UCSD-AML1 (cell line): ENCODE data around the gene DOC2A.
"Not testable (repeated sequence)": the region's sequence is repeated elsewhere in the genome, so short reads cannot be mapped to it uniquely, and the experiment has no call there.

ENCODE experiments used
- DNase-seq: peaks from one replicate; lab custom pipeline; 2025; ENCODE audit not compliant: unreplicated experiment; lab: John Stamatoyannopoulos, UW

The DOC2A gene

GRCh38 chr16:30010844-30011713 is at the start of gene DOC2A:
DOC2A (minus strand) TSS chr16:30011027; CDS start chr16:30010222, 805 bp downstream.
- DNase-seq = no peak

- no peak for DNase-seq
These were observed 49.5 kb upstream of the DOC2A start for GRCh38 chr16:30060346-30060745.

- DNase-seq = peak; percentile 65
These were observed 44.2 kb upstream of the DOC2A start for GRCh38 chr16:30054959-30055553.

GRCh38 chr16:30054451-30054850 is 43.6 kb upstream of the DOC2A start:
- no peak for DNase-seq

DNA sequence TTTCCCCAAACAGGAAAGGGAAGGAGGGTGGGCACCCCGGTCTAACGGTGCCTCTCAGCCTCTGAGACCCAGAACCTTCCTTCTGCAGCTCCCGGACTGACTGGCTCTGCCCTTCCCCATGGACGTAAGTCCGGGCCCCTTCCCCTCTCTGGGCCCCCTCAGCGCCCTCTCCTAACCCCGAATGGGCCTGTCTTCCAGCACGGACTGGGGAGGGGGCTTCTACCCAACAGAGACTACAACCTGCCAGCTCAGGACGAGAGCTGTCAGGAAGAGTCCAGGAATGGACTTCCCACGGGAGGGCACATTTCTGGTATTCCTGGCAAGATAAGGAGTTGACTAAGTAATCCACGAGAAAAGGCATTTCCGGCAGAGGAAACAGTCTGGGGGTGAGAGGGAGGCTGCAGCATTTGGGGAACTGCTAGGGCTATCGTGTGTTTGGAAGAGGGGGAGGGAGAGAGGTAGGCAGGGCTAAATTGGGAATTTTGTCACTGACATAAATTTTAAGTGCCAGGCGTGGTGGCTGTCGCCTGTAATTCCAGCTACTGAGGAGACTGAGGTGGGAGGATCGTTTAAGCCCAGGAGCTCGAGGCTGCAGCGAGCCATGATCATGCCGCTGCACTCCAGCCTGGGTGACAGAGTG is 42.7 kb upstream of the DOC2A start:
- peak; percentile 41 for DNase-seq

- peak; percentile 86 for DNase-seq
These were observed 42.0 kb upstream of the DOC2A start for GRCh38 chr16:30052671-30053372.

DNA sequence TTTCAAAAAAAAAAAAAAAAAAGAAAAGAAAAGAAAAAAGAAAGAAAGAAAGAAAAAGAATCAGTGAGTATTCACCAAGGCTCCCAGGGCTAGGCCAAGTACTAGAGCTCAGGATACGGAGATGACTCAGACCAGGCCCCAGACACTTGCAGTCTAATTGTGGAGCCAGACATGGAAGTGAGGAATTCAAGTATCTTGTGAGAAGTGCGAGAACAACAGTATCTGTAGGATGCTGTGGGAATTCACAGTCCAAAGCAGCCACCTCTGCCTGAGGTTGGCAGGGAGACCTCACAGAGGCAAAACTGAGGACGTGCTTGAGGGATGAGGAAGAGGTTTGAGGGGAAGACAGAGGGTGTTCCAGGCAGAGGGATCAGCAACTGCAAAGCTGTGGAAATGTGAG is 40.7 kb upstream of the DOC2A start:
- DNase-seq = no peak

DNA sequence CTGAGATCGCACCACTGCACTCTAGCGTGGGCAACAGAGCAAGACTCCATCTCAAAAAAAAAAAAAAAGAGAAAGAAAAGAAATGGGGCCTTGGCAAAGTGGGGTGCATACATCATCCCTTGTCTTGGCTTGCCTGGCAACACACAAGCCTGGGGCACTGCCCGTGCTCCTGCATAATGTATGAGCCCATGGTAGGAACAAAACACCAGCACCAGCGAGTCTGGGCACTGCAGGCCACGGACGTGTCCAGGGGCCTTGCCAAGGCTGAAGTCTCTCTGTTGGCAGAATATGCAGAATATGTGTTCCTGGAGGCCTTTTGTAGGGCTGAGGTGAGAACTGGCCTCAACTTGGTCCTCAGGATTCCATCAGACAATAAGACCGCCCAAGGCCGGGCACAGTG is 39.0 kb upstream of the DOC2A start:
- no peak for DNase-seq

DNA sequence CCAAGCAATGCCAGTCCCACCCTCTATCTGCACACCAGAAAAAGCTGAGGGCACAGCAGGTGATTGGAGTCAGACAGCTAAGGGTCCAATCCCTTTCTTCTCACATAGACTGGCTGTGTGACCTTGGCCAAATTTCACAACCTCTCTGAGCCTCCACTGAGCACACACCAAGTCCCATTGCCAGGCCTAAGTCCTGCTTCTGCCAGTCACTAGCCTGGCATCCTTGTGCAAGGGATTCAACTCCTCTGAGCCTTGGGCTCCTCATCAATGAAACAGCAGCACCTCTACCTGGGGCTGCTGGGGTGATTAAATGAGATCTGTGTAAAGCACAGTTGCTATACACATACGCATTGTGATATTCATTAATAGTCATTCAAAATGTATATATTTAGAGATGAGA is 35.8 kb upstream of the DOC2A start:
- no peak for DNase-seq

- DNase-seq = no peak
These were observed 35.4 kb upstream of the DOC2A start for GRCh38 chr16:30046178-30046577.

GRCh38 chr16:30041841-30042240 is 31.0 kb upstream of the DOC2A start:
- DNase-seq = no peak

GRCh38 chr16:30040690-30041089 is 29.9 kb upstream of the DOC2A start:
- not testable (repeated sequence) for DNase-seq

GRCh38 chr16:30040221-30040620 is 29.4 kb upstream of the DOC2A start:
- DNase-seq = no peak

DNA sequence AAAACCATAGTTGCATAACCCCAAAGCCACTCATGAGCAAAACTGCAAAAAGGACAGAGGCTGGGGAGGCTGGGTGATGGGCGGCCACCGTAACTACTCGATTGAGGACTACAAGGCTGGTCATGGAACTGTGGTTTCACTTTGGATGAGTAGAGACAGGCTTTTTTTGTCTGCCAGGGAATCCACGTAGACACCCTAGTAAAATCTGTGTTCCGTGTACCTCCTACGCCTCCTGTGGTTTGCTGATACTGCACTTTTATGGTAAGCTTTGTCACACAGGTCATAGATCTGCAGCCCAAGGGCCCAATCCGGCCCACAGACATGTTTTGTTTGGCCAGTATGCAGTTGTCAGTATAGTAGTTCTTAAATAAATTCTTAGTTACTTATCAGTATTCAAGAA is 22.4 kb upstream of the DOC2A start:
- no peak for DNase-seq

DNA sequence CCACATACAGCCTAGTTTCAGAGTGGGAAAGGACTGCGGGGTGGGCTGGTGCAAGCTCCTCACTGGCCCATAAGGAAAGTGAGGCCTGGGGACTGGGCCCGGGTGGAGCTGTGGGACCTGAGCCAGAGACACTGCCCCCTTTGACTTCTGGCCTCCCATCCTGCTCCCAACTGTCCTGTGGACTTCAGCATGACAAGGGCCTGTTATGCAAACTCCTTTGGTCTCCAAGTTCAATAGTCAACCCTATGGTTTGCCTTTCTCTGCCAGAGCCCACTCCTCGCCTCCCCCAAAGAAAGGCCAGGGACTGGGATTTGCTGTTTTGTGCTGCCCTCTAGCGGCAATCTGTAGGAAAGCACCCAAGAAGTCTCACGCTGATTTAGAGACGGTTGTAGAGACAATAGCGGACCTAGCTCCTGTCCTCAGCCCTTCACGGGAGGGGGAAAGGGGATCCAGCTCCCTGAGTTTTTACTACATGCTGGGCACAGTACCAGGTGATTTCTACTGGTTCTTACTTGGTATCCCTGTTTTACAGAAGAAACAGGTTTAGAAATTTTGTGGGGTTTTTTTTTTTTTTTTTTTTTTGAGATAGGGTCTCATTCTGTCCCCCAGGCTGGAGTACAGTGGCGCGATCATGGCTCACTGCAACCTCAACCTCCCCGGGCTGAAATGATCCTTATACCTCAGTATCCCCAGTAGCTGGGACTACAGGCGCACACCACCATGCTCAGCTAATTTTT is 21.4 kb upstream of the DOC2A start:
- peak; percentile 54 for DNase-seq

DNA sequence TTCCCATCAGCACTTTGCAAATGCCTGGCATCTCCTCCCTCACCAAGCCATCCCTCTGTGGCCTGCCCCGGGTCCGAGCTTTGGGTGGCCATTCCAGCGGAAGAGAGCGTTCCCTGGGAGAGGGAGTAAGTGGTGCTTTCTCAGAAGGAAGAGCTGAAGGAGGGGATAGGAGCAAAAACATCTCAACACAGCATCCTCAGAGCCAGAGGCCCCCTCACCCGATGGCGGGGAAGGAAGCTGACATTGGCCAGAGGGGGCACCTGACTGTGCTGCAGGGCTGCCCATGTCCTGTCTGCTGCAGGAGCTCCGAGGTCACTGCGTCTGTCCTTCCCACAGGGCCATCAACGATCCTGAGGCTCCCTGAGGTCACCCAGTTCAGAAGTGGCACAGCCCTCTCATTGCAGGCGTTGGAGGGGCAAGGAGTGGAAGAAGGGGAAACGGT is 20.7 kb upstream of the DOC2A start:
- no peak for DNase-seq

- no peak for DNase-seq
These were observed 20.1 kb upstream of the DOC2A start, which contains the start of gene TLCD3B for GRCh38 chr16:30030841-30031413. TLCD3B (minus strand) TSS chr16:30031271; CDS start chr16:30030527, 744 bp downstream.

DNA sequence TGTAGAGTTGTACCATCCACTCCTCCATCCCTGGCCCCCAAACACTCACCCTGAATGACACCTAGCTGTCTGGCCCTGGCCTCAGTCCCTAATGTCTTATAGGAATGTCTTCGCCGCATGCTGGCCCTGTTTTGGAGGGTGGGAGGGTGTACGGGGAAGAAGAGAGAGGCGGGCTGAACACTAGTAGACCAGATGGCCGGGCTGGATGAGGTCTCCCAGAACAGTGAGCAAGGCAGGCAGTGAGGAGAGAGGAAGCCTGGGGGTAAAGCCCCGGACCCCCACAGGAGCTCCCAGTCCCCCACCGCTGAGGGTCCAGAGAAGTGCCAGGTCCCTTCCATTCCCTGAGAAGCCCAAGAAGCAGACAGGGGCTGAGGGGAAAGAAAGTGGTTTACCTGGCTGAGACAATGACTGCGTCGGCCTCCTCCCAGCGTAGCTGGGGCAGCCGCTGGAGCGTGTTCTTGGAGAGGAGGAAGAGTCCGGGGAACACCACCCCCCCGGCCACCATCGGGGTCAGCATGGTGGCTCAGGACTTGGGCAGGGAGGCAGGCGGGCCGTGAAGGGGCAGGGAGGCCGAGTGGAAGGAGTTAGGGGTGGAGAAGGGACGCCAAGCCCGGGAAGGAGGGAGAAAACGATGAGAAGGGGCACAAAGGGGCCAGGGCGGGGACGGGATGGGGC is 19.3 kb upstream of the DOC2A start:
- DNase-seq = no peak

GRCh38 chr16:30028438-30029076 is 17.7 kb upstream of the DOC2A start:
- DNase-seq = peak; percentile 48
